ENCODE measurements around the gene CENPV.
A peak's percentile ranks its signal among the peaks of the same experiment; 100 is the strongest.
"Not testable (repeated sequence)": the region's sequence is repeated elsewhere in the genome, so short reads cannot be mapped to it uniquely, and the experiment has no call there.

Gene CENPV

DNA sequence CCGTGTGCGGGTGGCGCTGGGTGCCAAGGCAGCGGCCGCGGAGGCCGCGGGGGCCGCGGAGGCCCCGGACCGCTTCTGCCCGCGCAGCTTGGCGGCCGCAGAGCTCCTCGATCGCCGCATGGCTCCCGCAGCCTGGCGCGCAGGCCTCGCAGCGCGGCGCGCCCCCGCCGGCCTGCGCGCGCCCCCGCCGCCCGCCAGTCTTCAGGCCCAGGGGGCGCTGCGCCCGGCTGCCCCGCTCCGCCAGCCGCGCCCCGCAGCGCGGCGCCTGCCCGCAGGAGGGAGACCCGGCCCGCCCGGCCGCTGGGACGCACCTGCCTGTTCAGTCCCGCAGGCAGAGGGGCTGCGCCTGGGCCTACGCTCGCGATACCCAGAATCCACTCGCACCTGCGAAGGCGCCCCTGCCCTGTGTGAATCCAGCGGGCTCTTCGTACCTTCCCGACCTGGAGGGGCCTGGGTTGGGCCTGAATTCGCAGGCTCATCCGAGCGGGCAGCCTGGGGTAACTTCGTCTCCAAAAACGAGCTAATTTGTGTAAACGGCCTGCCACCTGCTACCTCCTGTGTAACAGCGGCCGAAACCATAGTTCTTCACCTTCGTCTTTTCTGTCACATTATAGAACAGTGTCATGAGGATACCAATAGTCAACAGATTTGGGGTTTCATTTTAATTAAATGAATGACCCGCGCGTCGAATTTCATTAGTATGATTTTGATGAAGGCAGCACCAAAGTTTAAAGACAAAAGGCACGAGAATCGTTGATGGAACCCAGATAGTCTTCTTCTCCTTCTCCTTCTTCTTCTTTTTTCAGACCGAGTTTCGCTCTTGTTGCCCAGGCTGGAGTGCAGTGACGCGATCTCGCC lies at the start of gene CENPV:
TSS of gene CENPV (minus strand) at position 153 of the 858 bp plus-strand sequence. CDS start at position 120, 33 bp downstream.
- peak; percentile 6 for DNase-seq

DNA sequence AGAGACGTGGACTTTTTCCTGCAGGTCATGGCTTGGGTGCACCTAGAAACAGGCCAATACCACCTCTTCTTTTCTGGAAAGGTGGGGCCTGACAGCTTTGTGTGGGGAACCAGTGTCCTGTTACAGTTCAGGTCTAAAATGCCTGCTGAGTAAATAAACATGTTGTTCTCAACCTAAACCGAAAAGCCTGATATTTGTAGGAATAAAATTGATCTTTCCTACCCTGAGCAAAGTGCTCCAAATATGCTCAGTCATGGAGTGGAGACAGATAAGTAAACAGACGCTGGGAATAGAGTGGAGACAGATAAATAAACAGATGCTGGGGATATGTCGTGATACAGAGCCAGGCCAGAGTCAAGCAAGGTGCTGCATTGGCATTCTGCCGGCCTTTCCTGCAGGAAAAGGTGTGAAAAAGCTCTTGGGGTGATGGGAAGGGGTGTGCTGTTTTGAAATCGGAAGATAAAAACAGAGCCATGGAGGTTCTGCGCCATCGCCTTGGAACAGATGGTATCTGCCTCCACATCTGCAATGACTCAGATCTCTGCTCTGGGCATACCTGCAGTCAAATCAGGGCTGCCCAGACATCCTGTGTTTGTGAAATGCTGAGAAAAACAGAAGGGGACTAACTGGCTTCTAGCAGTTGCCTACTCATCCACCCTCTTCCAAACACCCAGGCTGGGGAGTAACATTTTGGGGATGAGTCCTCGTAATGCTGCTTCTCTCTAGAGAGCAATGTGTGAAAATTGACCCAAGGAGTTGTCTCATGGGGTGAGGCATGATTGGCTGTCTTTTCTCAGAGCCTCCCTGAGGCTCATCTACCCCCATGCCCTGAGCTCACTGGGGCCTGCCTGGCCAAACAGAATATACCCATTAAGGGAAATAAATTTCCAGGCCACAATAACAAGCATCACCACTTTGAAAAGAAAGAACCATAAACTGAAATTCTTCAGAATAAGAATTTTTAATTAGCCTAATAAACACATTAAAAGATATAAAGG lies 45.3 kb upstream of the CENPV start:
- DNase-seq = peak; percentile 22

DNA sequence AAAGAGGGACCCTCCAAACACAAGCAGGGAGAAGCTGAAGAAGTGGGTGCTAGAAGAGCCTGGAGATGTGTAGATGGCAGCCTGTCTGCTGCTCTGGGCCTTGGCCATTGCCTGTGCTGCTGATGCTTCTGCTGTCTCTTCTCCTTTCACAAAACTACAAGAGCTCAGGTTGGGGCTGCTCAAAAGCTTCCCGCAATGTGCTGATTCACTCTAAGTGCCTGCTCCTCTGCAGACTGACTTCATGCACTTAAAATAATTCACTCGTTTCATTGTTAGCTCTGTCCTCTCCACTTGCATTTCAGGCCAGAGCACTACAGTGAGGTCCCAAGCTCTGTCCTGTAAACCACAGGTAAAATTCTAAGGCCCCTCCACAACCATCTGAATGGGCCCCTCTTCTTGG lies 43.4 kb upstream of the CENPV start:
- DNase-seq = not testable (repeated sequence)

DNA sequence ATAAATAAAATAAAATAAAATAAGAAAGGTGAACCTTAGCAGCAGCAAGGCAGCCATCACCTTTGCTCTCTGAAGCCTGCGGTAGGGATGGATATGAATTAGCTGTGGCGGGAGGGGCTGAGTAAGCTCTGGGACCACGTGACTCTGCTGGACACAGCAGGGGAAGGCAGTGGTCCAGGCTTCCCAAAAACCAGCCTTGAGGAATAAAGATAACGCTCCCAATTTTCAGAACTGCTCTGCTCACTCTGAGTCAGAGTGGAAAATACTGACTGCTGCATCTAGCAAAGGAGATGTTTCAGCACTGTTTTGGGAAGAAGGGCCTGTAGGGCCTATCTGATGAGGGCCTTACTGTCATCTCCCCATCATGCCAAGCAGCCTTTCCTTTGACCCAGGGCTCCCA lies 42.6 kb upstream of the CENPV start:
- not testable (repeated sequence) for DNase-seq

DNA sequence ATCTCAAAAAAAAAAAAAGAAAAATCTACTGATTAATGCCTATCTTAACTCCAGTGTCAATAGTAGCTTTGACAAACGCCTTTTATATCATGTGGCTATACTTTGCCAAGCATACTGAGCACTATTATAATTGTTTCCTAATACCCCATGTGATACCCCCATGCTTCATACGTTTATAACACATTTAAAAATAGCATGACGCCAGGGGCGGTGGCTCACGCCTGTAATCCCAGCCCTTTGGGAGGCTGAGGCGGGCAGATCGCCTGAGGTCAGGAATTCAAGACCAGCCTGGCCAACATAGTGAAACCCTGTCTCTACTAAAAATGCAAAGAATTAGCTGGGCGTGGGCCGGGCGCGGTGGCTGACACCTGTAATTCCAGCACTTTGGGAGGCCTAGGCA lies 39.2 kb upstream of the CENPV start:
- not testable (repeated sequence) for DNase-seq

DNA sequence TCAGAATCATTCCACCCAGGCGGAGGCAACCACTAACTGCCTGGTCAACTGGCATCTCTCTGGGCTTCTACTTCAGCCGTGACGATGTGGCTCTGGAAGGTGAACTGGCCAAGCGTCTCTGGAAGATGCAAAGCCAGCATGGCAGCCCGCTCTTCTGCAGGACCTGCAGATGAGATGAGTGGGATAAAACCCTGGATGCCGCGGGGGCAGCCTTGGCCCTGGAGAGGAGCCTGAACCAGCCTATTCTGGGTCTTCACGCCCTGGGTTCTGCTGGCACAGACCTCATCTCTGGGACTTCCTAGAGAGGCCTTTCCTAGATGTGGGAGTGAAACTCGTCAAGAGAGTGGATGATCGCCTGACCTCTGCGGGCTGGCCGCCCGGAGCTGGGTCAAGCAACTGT lies 38.2 kb upstream of the CENPV start:
- DNase-seq = no peak

DNA sequence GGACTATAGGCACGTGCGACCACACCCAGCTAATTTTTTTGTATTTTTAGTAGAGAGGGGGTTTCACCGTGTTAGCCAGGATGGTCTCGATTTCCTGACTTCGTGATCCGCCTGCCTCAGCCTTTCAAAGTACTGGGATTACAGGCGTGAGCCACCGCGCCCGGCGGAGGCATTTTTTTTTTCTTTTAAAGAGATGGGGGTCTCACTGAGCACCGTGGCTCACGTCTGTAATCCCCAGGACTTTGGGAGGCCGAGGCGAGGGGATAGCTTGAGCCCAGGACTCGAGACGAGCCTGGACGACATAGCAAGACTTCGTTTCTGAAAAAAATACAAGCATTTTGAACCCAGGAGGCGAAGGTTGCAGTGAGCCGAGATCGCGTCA lies 32.8 kb upstream of the CENPV start:
- DNase-seq = not testable (repeated sequence)

DNA sequence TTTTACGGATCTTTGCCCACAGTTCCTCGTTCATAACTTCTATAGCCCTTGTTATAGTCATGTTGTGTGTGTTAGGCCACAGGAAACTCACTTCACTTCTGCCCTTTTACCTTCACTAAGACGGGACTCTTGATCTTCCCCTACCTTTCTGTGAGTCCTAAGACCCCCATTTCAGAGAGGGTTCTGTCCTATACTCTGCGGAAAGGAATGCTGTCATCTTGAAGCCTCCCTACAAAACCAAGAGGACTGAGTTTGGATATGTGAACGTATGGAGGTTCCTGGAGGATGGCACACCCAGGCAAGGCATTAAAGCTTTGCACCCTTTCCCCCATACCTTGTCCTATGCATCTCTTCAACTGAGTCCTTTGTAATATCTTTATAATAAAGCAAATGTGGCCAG lies 31.3 kb upstream of the CENPV start:
- DNase-seq = no peak

DNA sequence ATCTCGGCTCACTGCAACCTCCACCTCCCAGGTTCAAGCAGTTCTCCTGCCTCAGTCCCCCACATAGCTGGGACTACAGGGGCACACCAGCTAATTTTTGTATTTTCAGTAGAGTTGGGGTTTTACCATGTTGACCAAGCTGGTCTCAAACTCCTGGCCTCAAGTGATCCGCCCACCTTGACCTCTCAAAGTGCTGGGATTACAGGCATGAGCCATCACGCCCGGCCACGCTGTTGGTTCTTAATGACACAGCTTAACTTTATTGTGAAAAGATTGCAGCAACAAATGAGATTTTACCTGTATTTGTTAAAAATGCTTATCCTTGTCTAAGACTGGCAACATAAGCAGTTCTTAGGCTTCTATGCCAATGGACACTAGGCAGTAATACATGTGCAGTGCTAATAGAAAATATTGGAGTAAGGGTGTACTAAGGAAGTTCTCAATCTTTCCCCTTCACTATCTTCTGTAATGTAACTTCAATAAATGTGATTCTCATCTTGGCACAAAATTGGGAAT lies 30.6 kb upstream of the CENPV start:
- DNase-seq = no peak

DNA sequence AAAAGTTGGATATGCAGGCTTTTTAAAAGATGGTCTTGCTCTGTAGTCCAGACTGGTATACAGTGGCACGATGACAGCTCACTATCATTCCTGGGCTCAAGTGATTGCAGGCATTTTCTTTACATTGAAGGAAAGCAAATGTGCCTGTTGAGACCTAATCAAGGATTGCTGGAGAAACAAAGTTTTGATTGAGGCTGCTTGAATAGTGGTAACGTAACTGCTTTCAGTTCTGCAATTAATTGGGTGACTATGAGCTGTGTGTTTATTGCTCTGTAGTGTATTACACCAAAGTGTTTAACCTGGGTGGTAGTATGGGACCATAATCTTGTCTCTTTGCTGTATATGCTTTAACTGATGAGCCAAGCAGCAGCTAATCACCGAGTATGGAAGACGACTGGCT lies 29.9 kb upstream of the CENPV start:
- no peak for DNase-seq

DNA sequence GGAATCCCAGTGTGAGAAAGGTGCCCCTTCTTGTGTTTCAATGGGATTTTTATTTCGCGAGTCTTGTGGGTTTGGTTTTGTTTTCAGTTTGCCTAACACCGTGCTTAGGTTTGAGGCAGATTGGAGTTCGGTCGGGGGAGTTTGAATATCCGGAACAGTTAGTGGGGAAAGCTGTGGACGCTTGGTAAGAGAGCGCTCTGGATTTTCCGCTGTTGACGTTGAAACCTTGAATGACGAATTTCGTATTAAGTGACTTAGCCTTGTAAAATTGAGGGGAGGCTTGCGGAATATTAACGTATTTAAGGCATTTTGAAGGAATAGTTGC lies 28.2 kb upstream of the CENPV start:
- DNase-seq = no peak

DNA sequence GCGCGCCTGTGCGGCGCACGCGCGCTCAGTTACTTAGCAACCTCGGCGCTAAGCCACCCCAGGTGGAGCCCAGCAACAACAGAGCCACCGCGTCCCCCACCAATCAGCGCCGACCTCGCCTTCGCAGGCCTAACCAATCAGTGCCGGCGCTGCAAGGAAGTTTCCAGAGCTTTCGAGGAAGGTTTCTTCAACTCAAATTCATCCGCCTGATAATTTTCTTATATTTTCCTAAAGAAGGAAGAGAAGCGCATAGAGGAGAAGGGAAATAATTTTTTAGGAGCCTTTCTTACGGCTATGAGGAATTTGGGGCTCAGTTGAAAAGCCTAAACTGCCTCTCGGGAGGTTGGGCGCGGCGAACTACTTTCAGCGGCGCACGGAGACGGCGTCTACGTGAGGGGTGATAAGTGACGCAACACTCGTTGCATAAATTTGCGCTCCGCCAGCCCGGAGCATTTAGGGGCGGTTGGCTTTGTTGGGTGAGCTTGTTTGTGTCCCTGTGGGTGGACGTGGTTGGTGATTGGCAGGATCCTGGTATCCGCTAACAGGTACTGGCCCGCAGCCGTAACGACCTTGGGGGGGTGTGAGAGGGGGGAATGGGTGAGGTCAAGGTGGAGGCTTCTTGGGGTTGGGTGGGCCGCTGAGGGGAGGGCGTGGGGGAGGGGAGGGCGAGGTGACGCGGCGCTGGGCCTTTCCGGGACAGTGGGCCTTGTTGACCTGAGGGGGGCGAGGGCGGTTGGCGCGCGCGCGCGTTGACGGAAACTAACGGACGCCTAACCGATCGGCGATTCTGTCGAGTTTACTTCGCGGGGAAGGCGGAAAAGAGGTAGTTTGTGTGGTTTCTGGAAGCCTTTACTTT lies 27.6 kb upstream of the CENPV start, which contains the start of gene UBB:
TSS of gene UBB (plus strand) at position 452 of the 856 bp plus-strand sequence. CDS start 817 bp downstream, outside the sequence.
- DNase-seq = peak; percentile 98

DNA sequence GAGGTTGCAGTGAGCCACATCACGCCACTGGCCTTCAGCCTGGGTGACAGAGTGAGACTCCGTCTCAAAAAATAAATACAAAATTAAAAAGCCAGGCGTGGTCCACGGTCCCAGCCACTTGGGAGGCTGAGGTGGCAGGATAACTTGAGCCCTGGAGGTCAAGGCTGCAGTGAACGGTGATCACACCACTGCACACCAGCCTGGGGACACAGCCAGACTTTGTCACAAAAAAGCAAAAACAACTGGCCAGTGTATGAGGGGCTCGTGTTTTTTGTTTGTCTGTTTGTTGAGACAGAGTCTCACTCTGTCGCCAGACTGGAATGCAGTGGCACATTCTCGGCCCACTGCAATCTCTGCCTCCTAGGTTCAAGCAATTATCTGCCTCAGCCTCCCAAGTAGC lies 26.4 kb upstream of the CENPV start:
- no peak for DNase-seq

DNA sequence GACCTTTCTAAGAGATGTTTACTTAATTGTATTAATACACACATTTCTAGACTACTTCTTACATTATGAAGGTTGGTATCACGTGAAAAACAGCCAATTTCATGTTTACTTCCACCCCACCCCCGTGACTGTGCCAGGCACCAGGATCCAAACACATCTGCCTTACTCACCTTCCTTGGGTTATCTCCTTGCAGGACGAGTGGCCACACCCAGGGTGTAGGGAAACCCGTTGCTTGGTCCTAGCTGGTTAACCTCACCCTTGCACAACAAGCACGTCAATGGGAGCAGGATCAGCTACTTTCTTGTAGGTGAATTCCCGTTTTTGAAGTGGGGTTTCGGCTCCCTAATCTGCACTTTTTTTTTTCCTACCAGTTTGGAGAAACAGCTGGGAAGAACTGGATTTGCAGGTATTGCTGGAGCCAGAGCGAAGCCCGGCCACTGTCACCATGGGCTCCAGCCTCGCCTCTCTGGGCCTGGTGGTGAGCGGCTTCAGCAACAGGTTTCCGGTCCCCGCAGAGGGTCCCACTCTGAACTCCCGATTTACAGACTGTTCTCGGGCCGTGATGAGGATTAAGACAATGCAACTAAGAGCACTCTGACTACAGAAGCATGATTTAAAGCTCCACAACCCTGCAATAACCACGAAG lies 25.5 kb upstream of the CENPV start:
- peak; percentile 56 for DNase-seq

DNA sequence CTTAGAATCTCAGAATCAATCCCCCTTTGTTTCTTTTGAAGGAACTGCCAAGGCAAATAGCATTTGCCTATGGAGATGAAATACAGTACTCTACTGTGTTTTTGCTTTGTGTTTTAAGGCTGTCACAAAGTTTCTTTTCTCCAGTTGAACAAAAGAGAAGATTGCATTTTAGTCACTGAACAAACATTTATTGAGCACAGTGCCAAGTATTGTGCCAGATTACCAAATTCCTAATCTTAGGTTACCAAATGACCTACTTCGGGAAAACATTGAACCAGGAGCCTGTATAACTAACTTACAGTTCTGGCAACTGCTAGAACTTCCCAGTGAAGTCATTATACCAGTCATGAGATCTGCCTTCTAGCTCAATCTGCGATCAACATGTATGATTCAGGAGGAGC lies 24.7 kb upstream of the CENPV start:
- DNase-seq = no peak

DNA sequence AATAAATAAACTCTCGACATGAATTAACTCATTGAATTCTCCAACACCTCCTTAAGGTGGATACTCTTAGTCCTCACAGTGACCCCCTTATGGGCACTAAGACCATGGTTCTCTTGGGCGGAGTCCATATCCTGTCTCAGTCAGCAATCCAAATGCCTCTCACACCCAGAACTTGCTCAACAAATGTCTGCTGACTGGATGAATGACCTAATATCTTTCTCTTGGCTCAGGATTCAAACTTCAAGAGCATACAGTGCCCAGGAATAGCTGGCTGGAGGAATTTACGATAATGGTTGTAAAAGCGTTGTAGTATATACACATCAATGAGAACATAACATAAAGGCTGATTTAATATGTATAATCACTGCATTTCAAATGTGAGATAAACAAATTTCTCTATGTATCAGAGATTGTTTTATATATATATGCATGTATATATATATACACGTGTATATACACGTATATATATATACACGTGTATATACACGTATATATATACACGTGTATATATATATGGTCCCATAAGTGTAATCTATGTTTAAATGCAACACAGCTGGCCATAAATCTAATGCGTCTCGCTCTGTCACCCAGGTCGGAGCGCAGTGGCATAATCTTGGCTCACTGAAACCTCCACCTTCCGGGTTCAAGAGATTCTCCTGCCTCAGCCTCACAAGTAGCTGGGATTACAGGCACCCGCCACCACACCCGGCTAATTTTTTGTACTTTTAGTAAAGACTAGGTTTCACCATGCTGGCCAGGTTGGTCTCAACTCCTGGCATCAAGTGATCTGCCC lies 21.1 kb upstream of the CENPV start:
- DNase-seq = peak; percentile 85

DNA sequence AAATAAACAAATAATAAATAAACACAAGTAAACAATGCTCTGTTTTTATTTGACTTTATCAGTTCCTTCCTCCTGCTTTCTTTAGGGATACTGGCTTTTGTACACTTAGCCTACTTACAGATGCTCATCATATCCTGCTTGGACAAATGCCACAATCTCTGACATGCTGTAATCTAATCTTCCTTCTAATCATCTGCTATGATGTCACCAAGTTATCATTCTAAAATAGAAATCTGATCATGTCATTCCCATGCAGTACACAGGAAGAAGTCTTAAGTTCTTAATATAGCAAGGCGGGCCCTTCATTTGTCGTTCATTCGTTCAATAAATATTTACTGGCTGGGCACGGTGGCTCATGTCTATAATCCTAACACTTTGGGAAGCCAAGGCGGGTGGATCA lies 18.5 kb upstream of the CENPV start:
- DNase-seq = peak; percentile 48

DNA sequence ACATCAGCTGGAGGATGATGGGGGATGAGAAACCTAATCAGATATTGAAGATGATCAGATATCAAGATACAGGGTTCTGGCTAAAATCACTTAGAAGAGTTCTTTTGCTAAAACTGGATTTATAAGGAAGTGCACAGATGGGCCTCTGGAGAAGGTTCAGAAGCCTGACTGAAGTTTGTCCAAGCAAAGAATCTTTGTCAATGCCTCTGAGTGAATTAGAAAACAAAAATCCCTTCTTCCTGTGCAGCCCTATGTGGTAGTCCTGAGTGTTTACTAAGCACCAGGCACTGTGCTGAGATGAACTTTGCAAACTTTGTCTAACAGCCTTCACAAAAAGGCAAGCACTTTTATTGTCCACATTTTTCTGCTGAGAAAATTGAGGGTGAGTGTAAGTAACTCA lies 11.4 kb upstream of the CENPV start:
- DNase-seq = no peak

DNA sequence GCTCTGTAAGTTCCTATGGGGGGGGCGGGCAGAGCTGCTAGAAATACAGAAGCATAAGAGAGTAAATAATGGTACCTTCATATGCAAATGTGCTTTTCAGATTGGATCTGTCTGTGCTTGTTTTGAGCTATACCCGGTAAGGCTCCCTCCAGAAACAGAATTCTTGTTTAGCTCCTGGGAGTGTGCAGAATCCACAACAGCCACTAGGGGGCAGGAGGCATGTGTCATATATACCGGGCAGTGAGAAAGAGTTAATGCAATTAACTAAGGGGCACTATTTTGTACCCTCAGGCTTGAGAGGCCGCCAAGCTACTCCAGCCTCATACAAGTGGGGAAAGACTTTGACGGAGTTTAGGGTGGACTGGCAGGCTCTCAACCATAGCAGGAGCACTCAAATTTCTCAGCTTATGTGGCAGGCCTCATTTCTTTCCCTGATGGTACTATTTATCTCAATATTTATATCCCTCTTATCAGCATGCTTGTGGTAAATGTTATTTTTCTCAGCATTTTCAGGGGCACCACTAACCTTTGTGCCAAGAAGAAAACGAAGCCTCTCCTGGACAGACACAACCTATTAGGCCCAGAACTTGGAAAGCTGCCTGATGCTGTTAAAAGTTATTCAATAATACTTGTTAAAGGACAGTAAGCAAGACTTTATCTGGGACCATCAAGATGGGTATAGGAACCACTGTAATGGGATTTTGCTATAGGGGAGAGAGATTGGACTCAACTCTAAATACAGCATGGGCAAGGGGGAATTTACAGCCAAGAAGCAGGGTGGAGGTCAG lies 10.7 kb upstream of the CENPV start:
- DNase-seq = peak; percentile 50

DNA sequence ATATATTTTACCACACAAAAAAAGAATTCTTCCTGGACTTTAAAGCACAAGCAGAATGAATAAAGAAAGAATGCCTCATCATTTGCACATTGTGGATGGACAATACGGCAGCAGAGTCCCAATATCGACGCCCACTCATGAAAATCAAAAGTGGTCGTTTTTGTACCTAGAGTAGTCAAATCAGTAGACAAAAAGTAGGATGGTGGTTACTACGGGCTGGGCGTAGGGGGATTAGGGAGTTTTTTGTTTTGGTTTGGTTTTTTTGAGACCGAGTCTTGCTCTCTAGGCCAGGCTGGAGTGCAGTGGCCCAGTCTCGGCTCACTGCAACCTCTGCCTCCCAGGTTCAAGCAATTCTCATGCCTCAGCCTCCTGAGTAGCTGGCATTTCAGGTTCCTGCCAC lies 8.6 kb upstream of the CENPV start:
- DNase-seq = no peak
